ENCODE measurements around the gene MYLK. TPM values are rescaled to one million over a fixed set of nuclear protein-coding genes. Genes with fewer than 3 reads are reported as not detected.
"Not testable (repeated sequence)": the region's sequence is repeated elsewhere in the genome, so short reads cannot be mapped to it uniquely, and the experiment has no call there.

MYLK gene
- 173 and 262 TPM in 2 replicates for total RNA-seq (2014; rRNA removed; shearing (Covaris generic))

GRCh38 chr3:123884203-123884831, at the start of gene MYLK:
TSS of gene MYLK (minus strand) at chr3:123884332. CDS start at chr3:123793841, 90,491 bp downstream.
- peak; percentile 98 for DNase-seq (ENCODE audit: low read depth)

- no peak for DNase-seq (ENCODE audit: low read depth)
These were observed 46.3 kb upstream of the MYLK start for GRCh38 chr3:123930445-123930844.

- DNase-seq (ENCODE audit: low read depth), result no peak
These were observed 45.2 kb upstream of the MYLK start for GRCh38 chr3:123929325-123929724.

GRCh38 chr3:123926396-123926795, 42.3 kb upstream of the MYLK start:
- no peak for DNase-seq (ENCODE audit: low read depth)

GRCh38 chr3:123920868-123921267, 36.7 kb upstream of the MYLK start:
- no peak for DNase-seq (ENCODE audit: low read depth)

GRCh38 chr3:123920383-123920782, 36.3 kb upstream of the MYLK start:
- DNase-seq (ENCODE audit: low read depth), result no peak

GRCh38 chr3:123919353-123919752, 35.2 kb upstream of the MYLK start:
- no peak for DNase-seq (ENCODE audit: low read depth)

- DNase-seq (ENCODE audit: low read depth), result peak; percentile 9
These were observed 30.7 kb upstream of the MYLK start for GRCh38 chr3:123914829-123915228.

- DNase-seq (ENCODE audit: low read depth), result no peak
These were observed 25.7 kb upstream of the MYLK start for GRCh38 chr3:123909785-123910184.

GRCh38 chr3:123907720-123908119, 23.6 kb upstream of the MYLK start:
- no peak for DNase-seq (ENCODE audit: low read depth)

GRCh38 chr3:123899300-123899865, 15.3 kb upstream of the MYLK start:
- peak; percentile 42 for DNase-seq (ENCODE audit: low read depth)

- DNase-seq (ENCODE audit: low read depth), result no peak
These were observed 8.9 kb upstream of the MYLK start for GRCh38 chr3:123893012-123893411.

- no peak for DNase-seq (ENCODE audit: low read depth)
These were observed 8.1 kb upstream of the MYLK start for GRCh38 chr3:123892195-123892594.

GRCh38 chr3:123890991-123891390, 6.9 kb upstream of the MYLK start:
- not testable (repeated sequence) for DNase-seq (ENCODE audit: low read depth)

GRCh38 chr3:123890162-123890561, 6.0 kb upstream of the MYLK start:
- DNase-seq (ENCODE audit: low read depth), result not testable (repeated sequence)

GRCh38 chr3:123884993-123885392, 861 bp upstream of the MYLK start:
- no peak for DNase-seq (ENCODE audit: low read depth)

GRCh38 chr3:123883701-123884202, 380 bp downstream of the MYLK start:
- DNase-seq (ENCODE audit: low read depth), result peak; percentile 46

GRCh38 chr3:123883111-123883510, 1.0 kb downstream of the MYLK start:
- DNase-seq (ENCODE audit: low read depth), result peak; percentile 31

GRCh38 chr3:123881771-123882170, 2.4 kb downstream of the MYLK start:
- no peak for DNase-seq (ENCODE audit: low read depth)

GRCh38 chr3:123880998-123881561, 3.1 kb downstream of the MYLK start:
- DNase-seq (ENCODE audit: low read depth), result peak; percentile 72

GRCh38 chr3:123878807-123879206, 5.3 kb downstream of the MYLK start:
- no peak for DNase-seq (ENCODE audit: low read depth)

GRCh38 chr3:123877965-123878364, 6.2 kb downstream of the MYLK start:
- no peak for DNase-seq (ENCODE audit: low read depth)

- DNase-seq (ENCODE audit: low read depth), result no peak
These were observed 6.7 kb downstream of the MYLK start for GRCh38 chr3:123877466-123877865.

Data from M059J (cell line).